ENCODE measurements around the gene PEAK1.
A peak's percentile ranks its signal among the peaks of the same experiment; 100 is the strongest.

Gene PEAK1

GRCh38 chr15:77266708-77267386, 153.1 kb downstream of the PEAK1 start:
- peak; percentile 69 for DNase-seq (ENCODE audit: low read depth)

GRCh38 chr15:77255385-77255784, 164.5 kb downstream of the PEAK1 start:
- no peak overlapping the region for H3K4me3 ChIP-seq (ENCODE audit: low read length)
- DNase-seq (ENCODE audit: low read depth): no peak
- TF ChIP-seq CTCF (conservative IDR thresholded peaks at IDR 0.05; ENCODE audit: low read length): no peak

More at GRCh38 chr15:77266708-77267386, 153.1 kb downstream of the PEAK1 start:
- TF ChIP-seq CTCF (conservative IDR thresholded peaks at IDR 0.05; ENCODE audit: low read length): no peak
- no peak overlapping the region for H3K4me3 ChIP-seq (ENCODE audit: low read length)

- DNase-seq (ENCODE audit: low read depth): peak; percentile 17
- TF ChIP-seq CTCF (conservative IDR thresholded peaks at IDR 0.05; ENCODE audit: low read length): no peak
- no peak overlapping the region for H3K4me3 ChIP-seq (ENCODE audit: low read length)
Measured at GRCh38 chr15:77251662-77252061, 168.2 kb downstream of the PEAK1 start.

GRCh38 chr15:77247116-77247515, 172.8 kb downstream of the PEAK1 start:
- DNase-seq (ENCODE audit: low read depth): peak; percentile 17
- no peak overlapping the region for H3K4me3 ChIP-seq (ENCODE audit: low read length)
- no peak for TF ChIP-seq CTCF (conservative IDR thresholded peaks at IDR 0.05; ENCODE audit: low read length)

GRCh38 chr15:77243716-77244401, 176.0 kb downstream of the PEAK1 start:
- no peak for TF ChIP-seq CTCF (conservative IDR thresholded peaks at IDR 0.05; ENCODE audit: low read length)

GRCh38 chr15:77243135-77243534, 176.8 kb downstream of the PEAK1 start:
- H3K4me3 ChIP-seq (ENCODE audit: low read length): no peak overlapping the region
- peak; percentile 16 for DNase-seq (ENCODE audit: low read depth)
- TF ChIP-seq CTCF (conservative IDR thresholded peaks at IDR 0.05; ENCODE audit: low read length): no peak

More at GRCh38 chr15:77243716-77244401, 176.0 kb downstream of the PEAK1 start:
- H3K4me3 ChIP-seq (ENCODE audit: low read length): no peak overlapping the region
- no peak for DNase-seq (ENCODE audit: low read depth)

Data from AG10803 (cell line).